SK-N-SH (cell line): Measurements from ENCODE around the gene TFCP2. TPM values are rescaled to one million over a fixed set of nuclear protein-coding genes. Genes with fewer than 3 reads are reported as not detected.

Experiments used
- CTCF ChIA-PET: fragments of 300-600, 350-600 bp; formaldehyde crosslinking; extraction: SDS; loops from one replicate; lab custom pipeline; 2021; lab: Yijun Ruan, JAX
- POLR2A ChIA-PET: fragments of 350-600 bp; sonication (Branson Sonifier 250); formaldehyde crosslinking; extraction: SDS; loops from one replicate; lab custom pipeline; 2020; ENCODE audit warnings: antibody characterized with exemption, inconsistent platforms; lab: Yijun Ruan, JAX
- DNase-seq: peaks from one replicate; pipeline ENCODE4 v3.0.0; 2012
- H2AFZ ChIP-seq: fragments of 200-600 bp; sonication (generic); 2 replicates; pipeline ENCODE4 v1.8.1; 2016; ENCODE audit warnings: antibody characterized with exemption, mild to moderate bottlenecking, low read depth
- H3F3A ChIP-seq: fragments of 200-600 bp; sonication (generic); replicated peaks from 2 replicates; pipeline ENCODE3; 2016; ENCODE audit warnings: antibody characterized with exemption, mild to moderate bottlenecking; ENCODE audit not compliant: insufficient read depth
- H3K27ac ChIP-seq, 2 experiments: fragments of 200-500 bp in 1 of 2; fragments of 200-600 bp in 1 of 2; sonication (Bioruptor generic) in 1 of 2; sonication (generic), shearing (Covaris generic) in 1 of 2; 2 replicates each; pipeline versions ENCODE4 v1.5.1 to v1.6.1; 2014 to 2016; ENCODE audit warnings: low read depth in 2 of 2, inconsistent platforms in 1 of 2, low read length in 1 of 2, mild to moderate bottlenecking in 1 of 2, mixed read lengths in 1 of 2
- H3K27me3 ChIP-seq: fragments of 200-600 bp; sonication (generic), shearing (Covaris generic); 2 replicates; pipeline ENCODE4 v1.6.1; 2016; ENCODE audit warnings: mixed run types; ENCODE audit not compliant: insufficient read depth
- H3K36me3 ChIP-seq, 2 experiments: fragments of 200-500 bp in 1 of 2; fragments of 200-600 bp in 1 of 2; sonication (Bioruptor generic) in 1 of 2; sonication (generic) in 1 of 2; replicated peaks in 1 of 2; 2 replicates each; pipeline versions ENCODE3 to v1.5.1; 2014 to 2016; ENCODE audit warnings: low read length in 1 of 2, mild to moderate bottlenecking in 1 of 2; ENCODE audit not compliant: insufficient read depth in 2 of 2, control insufficient read depth in 1 of 2
- H3K4me1 ChIP-seq, 2 experiments: fragments of 200-500 bp in 1 of 2; fragments of 200-600 bp in 1 of 2; sonication (Bioruptor generic) in 1 of 2; sonication (generic), shearing (Covaris generic) in 1 of 2; 2 replicates each; pipeline versions ENCODE4 v1.5.1 to v1.6.1; 2014 to 2016; ENCODE audit warnings: low read depth in 1 of 2, low read length in 1 of 2, mixed run types in 1 of 2; ENCODE audit not compliant: insufficient read depth in 2 of 2, control insufficient read depth in 1 of 2
- H3K4me2 ChIP-seq: fragments of 200-600 bp; sonication (generic), shearing (Covaris generic); 2 replicates; pipeline ENCODE4 v1.6.1; 2017; ENCODE audit warnings: mixed run types
- H3K4me3 ChIP-seq, 2 experiments: fragments of 200-500 bp in 1 of 2; fragments of 200-600 bp in 1 of 2; sonication (Bioruptor generic) in 1 of 2; sonication (generic), shearing (Covaris generic) in 1 of 2; 2 replicates each; pipeline versions ENCODE4 v1.5.1 to v1.8.1; 2014 to 2016; ENCODE audit warnings: low read depth in 2 of 2, inconsistent platforms in 1 of 2, low read length in 1 of 2, mild to moderate bottlenecking in 1 of 2, mixed read lengths in 1 of 2, moderate library complexity in 1 of 2
- H3K79me2 ChIP-seq: fragments of 200-600 bp; sonication (generic); 2 replicates; pipeline ENCODE4 v1.8.1; 2017; ENCODE audit warnings: mild to moderate bottlenecking; ENCODE audit not compliant: insufficient read depth
- H3K9ac ChIP-seq: fragments of 200-600 bp; sonication (generic); 2 replicates; pipeline ENCODE4 v1.6.1; 2017; ENCODE audit warnings: mixed run types
- H3K9me2 ChIP-seq: fragments of 200-600 bp; sonication (generic); 2 replicates; pipeline ENCODE4 v1.6.1; 2017; ENCODE audit warnings: mixed run types
- H3K9me3 ChIP-seq: fragments of 200-600 bp; sonication (generic); 2 replicates; pipeline ENCODE4 v1.6.1; 2017; ENCODE audit warnings: mixed run types, mild to moderate bottlenecking, moderate library complexity
- H4K20me1 ChIP-seq: fragments of 200-600 bp; sonication (generic); 2 replicates; pipeline ENCODE4 v1.6.1; 2017; ENCODE audit warnings: mild to moderate bottlenecking, mixed run types; ENCODE audit not compliant: insufficient read depth
- ELF1 ChIP-seq: IDR thresholded peaks from 2 replicates; pipeline ENCODE4 v1.4.0; 2012
- FOSL2 ChIP-seq: IDR thresholded peaks from 2 replicates; pipeline ENCODE4 v1.4.0; 2012; ENCODE audit warnings: low read depth, mild to moderate bottlenecking, moderate library complexity, borderline replicate concordance
- FOXM1 ChIP-seq: IDR thresholded peaks from 2 replicates; pipeline ENCODE4 v1.4.0; 2012; ENCODE audit warnings: low read depth, mild to moderate bottlenecking
- MXI1 ChIP-seq: IDR thresholded peaks from 2 replicates; pipeline ENCODE4 v1.6.1; 2012; ENCODE audit warnings: mild to moderate bottlenecking, low read depth, low read length, improper control_type of control experiment
- NRF1 ChIP-seq: IDR thresholded peaks from 2 replicates; pipeline ENCODE4 v1.6.1; 2012; ENCODE audit warnings: low read depth, mild to moderate bottlenecking, low read length
- RAD21 ChIP-seq: IDR thresholded peaks from 2 replicates; pipeline ENCODE4 v1.6.1; 2012; ENCODE audit warnings: mild to moderate bottlenecking, low read length
- TAF1 ChIP-seq: IDR thresholded peaks from 2 replicates; pipeline ENCODE4 v1.6.1; 2012; ENCODE audit warnings: low read depth, mild to moderate bottlenecking, low read length, moderate library complexity, borderline replicate concordance
- TCF12 ChIP-seq: IDR thresholded peaks from 2 replicates; pipeline ENCODE4 v1.4.0; 2012
- TEAD4 ChIP-seq: IDR thresholded peaks from 2 replicates; pipeline ENCODE4 v1.4.0; 2012; ENCODE audit warnings: mild to moderate bottlenecking, borderline replicate concordance; ENCODE audit not compliant: insufficient read depth
- WGBS: methylation state at CpG from one replicate; pipeline ENCODE4 v1.1.6; 2017; ENCODE audit warnings: low lambda C conversion rate; 5-methylcytosine and 5-hydroxymethylcytosine counted together
- polyA plus RNA-seq, 3 experiments: library from polyadenylated mRNA; depleted of rRNA; stranded (reverse); fragments of >200 nt; gene quantifications; 2 replicates each; pipeline ENCODE4 v1.2.3, GENCODE V29; 2012
- TF ChIP-seq, protein P1 (sequence below): IDR thresholded peaks from 2 replicates; pipeline ENCODE4 v1.6.1; 2012; ENCODE audit warnings: mild to moderate bottlenecking, low read depth, low read length, moderate library complexity
- TF ChIP-seq, protein P2 (sequence below): fragments of 200-600 bp; sonication (generic); IDR thresholded peaks from 2 replicates; pipeline ENCODE4 v1.6.1; 2017; ENCODE audit warnings: antibody characterized with exemption, mild to moderate bottlenecking, moderate library complexity

TFCP2 gene
- polyA plus RNA-seq, 1 of the 3 experiments (the other 2 are of a cell fraction): 18.1 TPM

DNA sequence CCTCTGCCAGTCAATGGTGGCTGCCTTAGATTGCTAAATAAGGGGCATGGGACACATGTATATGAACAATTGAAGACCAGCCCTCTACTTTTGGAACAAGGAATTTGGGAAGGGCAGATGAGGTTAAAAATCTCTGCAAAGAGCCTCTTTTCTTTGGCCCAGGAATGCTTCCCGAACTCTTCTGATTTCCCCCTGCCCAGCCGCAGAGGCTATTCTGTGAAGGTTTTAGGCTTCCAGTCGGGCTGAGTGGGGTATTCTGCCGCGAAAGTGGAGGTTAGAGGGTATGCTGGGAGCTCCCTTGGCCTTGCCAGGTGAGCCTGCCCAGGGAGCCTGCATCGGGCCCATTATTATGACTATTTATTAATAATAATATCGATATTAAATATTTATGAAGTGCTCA lies 43.7 kb upstream of the TFCP2 start (continued):
- TF ChIP-seq, protein P1, sequence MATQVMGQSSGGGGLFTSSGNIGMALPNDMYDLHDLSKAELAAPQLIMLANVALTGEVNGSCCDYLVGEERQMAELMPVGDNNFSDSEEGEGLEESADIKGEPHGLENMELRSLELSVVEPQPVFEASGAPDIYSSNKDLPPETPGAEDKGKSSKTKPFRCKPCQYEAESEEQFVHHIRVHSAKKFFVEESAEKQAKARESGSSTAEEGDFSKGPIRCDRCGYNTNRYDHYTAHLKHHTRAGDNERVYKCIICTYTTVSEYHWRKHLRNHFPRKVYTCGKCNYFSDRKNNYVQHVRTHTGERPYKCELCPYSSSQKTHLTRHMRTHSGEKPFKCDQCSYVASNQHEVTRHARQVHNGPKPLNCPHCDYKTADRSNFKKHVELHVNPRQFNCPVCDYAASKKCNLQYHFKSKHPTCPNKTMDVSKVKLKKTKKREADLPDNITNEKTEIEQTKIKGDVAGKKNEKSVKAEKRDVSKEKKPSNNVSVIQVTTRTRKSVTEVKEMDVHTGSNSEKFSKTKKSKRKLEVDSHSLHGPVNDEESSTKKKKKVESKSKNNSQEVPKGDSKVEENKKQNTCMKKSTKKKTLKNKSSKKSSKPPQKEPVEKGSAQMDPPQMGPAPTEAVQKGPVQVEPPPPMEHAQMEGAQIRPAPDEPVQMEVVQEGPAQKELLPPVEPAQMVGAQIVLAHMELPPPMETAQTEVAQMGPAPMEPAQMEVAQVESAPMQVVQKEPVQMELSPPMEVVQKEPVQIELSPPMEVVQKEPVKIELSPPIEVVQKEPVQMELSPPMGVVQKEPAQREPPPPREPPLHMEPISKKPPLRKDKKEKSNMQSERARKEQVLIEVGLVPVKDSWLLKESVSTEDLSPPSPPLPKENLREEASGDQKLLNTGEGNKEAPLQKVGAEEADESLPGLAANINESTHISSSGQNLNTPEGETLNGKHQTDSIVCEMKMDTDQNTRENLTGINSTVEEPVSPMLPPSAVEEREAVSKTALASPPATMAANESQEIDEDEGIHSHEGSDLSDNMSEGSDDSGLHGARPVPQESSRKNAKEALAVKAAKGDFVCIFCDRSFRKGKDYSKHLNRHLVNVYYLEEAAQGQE: no peak
- TF ChIP-seq FOXM1 (no peak), TEAD4 (no peak), NRF1 (no peak)

DNA sequence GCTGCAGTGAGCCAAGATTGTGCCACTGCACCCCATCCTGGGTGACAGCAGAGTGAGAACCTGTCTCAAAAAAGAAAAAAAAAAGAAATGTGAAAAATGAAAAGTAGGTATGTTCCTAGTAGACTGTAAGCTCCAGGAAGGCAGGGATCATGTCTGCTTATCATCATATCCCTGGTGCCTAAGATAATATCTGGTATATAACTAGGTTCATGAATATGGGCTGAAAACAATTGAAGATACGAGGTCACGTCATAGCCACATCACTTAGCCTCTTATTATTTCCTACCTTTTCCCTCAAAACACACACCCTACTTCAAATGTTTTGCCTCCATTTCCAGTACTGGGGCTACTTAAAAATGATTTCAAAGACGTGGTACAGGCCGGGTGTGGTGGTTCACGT lies 42.0 kb upstream of the TFCP2 start:
- H3F3A ChIP-seq: peaks cover 22% of the 10 kb centered on the region
- no peaks in the 10 kb centered on the region for H3K9me2 ChIP-seq
- H3K36me3 ChIP-seq: no peaks in the 10 kb centered on the region
- no peak overlapping the region for H3K9ac ChIP-seq
- no peak overlapping the region for H2AFZ ChIP-seq
- no peak overlapping the region for H3K27ac ChIP-seq
- ChIA-PET CTCF (interaction anchor here (1.9 kb wide), 1 partner anchor 28 kb away, joined by 7 read pairs; no protein-coding TSS in a partner anchor), POLR2A (no interaction called here)
- no peak overlapping the region for H3K4me3 ChIP-seq
- no peaks in the 10 kb centered on the region for H3K9me3 ChIP-seq
- H3K27me3 ChIP-seq: no peaks in the 10 kb centered on the region
- no peaks in the 10 kb centered on the region for H4K20me1 ChIP-seq
- DNase-seq: no peak
- 93% methylated on average over 5 of the region's 5 CpGs for WGBS
- peaks cover 0 to 8% of the 10 kb centered on the region in 2 experiments; a peak in 1 of 4 replicates for H3K4me1 ChIP-seq
- H3K79me2 ChIP-seq: no peaks in the 10 kb centered on the region
- H3K4me2 ChIP-seq: no peak overlapping the region
- TF ChIP-seq FOXM1: no peak
- no peak for TF ChIP-seq TAF1
- no peak for TF ChIP-seq FOSL2
- TF ChIP-seq TCF12: no peak
- TF ChIP-seq ELF1: no peak
- no peak for TF ChIP-seq MXI1
- TF ChIP-seq, protein P2, sequence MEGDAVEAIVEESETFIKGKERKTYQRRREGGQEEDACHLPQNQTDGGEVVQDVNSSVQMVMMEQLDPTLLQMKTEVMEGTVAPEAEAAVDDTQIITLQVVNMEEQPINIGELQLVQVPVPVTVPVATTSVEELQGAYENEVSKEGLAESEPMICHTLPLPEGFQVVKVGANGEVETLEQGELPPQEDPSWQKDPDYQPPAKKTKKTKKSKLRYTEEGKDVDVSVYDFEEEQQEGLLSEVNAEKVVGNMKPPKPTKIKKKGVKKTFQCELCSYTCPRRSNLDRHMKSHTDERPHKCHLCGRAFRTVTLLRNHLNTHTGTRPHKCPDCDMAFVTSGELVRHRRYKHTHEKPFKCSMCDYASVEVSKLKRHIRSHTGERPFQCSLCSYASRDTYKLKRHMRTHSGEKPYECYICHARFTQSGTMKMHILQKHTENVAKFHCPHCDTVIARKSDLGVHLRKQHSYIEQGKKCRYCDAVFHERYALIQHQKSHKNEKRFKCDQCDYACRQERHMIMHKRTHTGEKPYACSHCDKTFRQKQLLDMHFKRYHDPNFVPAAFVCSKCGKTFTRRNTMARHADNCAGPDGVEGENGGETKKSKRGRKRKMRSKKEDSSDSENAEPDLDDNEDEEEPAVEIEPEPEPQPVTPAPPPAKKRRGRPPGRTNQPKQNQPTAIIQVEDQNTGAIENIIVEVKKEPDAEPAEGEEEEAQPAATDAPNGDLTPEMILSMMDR: no peak
- no peak for TF ChIP-seq RAD21
